Stimulated activated CD4-positive, alpha-beta T cell treated with anti-CD3 and anti-CD28 coated beads, Interleukin-2, amount 100 ng/mL, for 24 hours (primary cell): ENCODE results near the gene CYP4B1.

Experiments used
- DNase-seq, 2 donors: peaks; one replicate each; pipeline ENCODE4 v3.0.0-alpha.2; 2020

The CYP4B1 gene

GRCh38 chr1:46797696-46798470, 963 bp upstream of the CYP4B1 start:
- DNase-seq = no peak

GRCh38 chr1:46800742-46801141, 1.9 kb downstream of the CYP4B1 start:
- no peak for DNase-seq

GRCh38 chr1:46801323-46802055, 2.6 kb downstream of the CYP4B1 start:
- DNase-seq = no peak

- no peak for DNase-seq
Measured at GRCh38 chr1:46802081-46802480, 3.2 kb downstream of the CYP4B1 start.

GRCh38 chr1:46802901-46803574, 4.2 kb downstream of the CYP4B1 start:
- DNase-seq = no peak

- no peak for DNase-seq
Measured at GRCh38 chr1:46804027-46804889, 5.4 kb downstream of the CYP4B1 start.

- no peak for DNase-seq
Measured at GRCh38 chr1:46804926-46805325, 6.1 kb downstream of the CYP4B1 start.

- DNase-seq = no peak
Measured at GRCh38 chr1:46805755-46806154, 6.9 kb downstream of the CYP4B1 start.

GRCh38 chr1:46806196-46807020, 7.6 kb downstream of the CYP4B1 start:
- DNase-seq = no peak

- no peak for DNase-seq
Measured at GRCh38 chr1:46807046-46807972, 8.5 kb downstream of the CYP4B1 start.

- DNase-seq = no peak
Measured at GRCh38 chr1:46809071-46809470, 10.2 kb downstream of the CYP4B1 start.

GRCh38 chr1:46809904-46810303, 11.1 kb downstream of the CYP4B1 start:
- no peak for DNase-seq

- DNase-seq = no peak
Measured at GRCh38 chr1:46810596-46810995, 11.8 kb downstream of the CYP4B1 start.

GRCh38 chr1:46811053-46811452, 12.2 kb downstream of the CYP4B1 start:
- no peak for DNase-seq

- DNase-seq = no peak
Measured at GRCh38 chr1:46812065-46812963, 13.5 kb downstream of the CYP4B1 start.

GRCh38 chr1:46812996-46813857, 14.4 kb downstream of the CYP4B1 start:
- DNase-seq = no peak

- no peak for DNase-seq
Measured at GRCh38 chr1:46813858-46814396, 15.1 kb downstream of the CYP4B1 start.

GRCh38 chr1:46815133-46815532, 16.3 kb downstream of the CYP4B1 start:
- no peak for DNase-seq
